HuH-7.5 (cell line): ENCODE measurements around the gene SRGAP3.

Experiments
- DNase-seq: peaks from one replicate; pipeline ENCODE4 v3.0.0; 2011; ENCODE audit warnings: low spot score

SRGAP3 gene

GRCh38 chr3:9143184-9143583 lies 106.3 kb downstream of the SRGAP3 start:
- no peak for DNase-seq

- no peak for DNase-seq
Observed at GRCh38 chr3:9142362-9142761, 107.1 kb downstream of the SRGAP3 start.

GRCh38 chr3:9141928-9142289 lies 107.5 kb downstream of the SRGAP3 start:
- no peak for DNase-seq

- DNase-seq, result no peak
Observed at GRCh38 chr3:9139366-9139765, 110.1 kb downstream of the SRGAP3 start.

GRCh38 chr3:9137676-9138075 lies 111.8 kb downstream of the SRGAP3 start:
- no peak for DNase-seq

- no peak for DNase-seq
Observed at GRCh38 chr3:9136746-9137465, 112.5 kb downstream of the SRGAP3 start.

- DNase-seq, result no peak
Observed at GRCh38 chr3:9135930-9136525, 113.4 kb downstream of the SRGAP3 start.

- no peak for DNase-seq
Observed at GRCh38 chr3:9135526-9135925, 113.9 kb downstream of the SRGAP3 start.

GRCh38 chr3:9133656-9134055 lies 115.8 kb downstream of the SRGAP3 start:
- DNase-seq, result no peak

- no peak for DNase-seq
Observed at GRCh38 chr3:9130345-9131305, 118.8 kb downstream of the SRGAP3 start.

GRCh38 chr3:9129365-9129764 lies 120.1 kb downstream of the SRGAP3 start:
- DNase-seq, result no peak

GRCh38 chr3:9125278-9125951 lies 124.0 kb downstream of the SRGAP3 start:
- no peak for DNase-seq

- DNase-seq, result no peak
Observed at GRCh38 chr3:9124730-9125129, 124.7 kb downstream of the SRGAP3 start.

GRCh38 chr3:9123840-9124239 lies 125.6 kb downstream of the SRGAP3 start:
- DNase-seq, result no peak

GRCh38 chr3:9122732-9123364 lies 126.6 kb downstream of the SRGAP3 start:
- no peak for DNase-seq

GRCh38 chr3:9121366-9122001 lies 128.0 kb downstream of the SRGAP3 start:
- no peak for DNase-seq

GRCh38 chr3:9119331-9119730 lies 130.1 kb downstream of the SRGAP3 start:
- no peak for DNase-seq

GRCh38 chr3:9118222-9118621 lies 131.2 kb downstream of the SRGAP3 start:
- DNase-seq, result no peak

GRCh38 chr3:9117220-9117619 lies 132.2 kb downstream of the SRGAP3 start:
- DNase-seq, result no peak

GRCh38 chr3:9116336-9116735 lies 133.1 kb downstream of the SRGAP3 start:
- no peak for DNase-seq

- DNase-seq, result no peak
Observed at GRCh38 chr3:9115336-9115735, 134.1 kb downstream of the SRGAP3 start.
